ENCODE measurements around the gene BLID.

BLID gene, protein sequence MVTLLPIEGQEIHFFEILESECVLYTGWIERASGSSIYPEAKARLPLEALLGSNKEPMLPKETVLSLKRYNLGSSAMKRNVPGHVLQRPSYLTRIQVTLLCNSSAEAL

DNA sequence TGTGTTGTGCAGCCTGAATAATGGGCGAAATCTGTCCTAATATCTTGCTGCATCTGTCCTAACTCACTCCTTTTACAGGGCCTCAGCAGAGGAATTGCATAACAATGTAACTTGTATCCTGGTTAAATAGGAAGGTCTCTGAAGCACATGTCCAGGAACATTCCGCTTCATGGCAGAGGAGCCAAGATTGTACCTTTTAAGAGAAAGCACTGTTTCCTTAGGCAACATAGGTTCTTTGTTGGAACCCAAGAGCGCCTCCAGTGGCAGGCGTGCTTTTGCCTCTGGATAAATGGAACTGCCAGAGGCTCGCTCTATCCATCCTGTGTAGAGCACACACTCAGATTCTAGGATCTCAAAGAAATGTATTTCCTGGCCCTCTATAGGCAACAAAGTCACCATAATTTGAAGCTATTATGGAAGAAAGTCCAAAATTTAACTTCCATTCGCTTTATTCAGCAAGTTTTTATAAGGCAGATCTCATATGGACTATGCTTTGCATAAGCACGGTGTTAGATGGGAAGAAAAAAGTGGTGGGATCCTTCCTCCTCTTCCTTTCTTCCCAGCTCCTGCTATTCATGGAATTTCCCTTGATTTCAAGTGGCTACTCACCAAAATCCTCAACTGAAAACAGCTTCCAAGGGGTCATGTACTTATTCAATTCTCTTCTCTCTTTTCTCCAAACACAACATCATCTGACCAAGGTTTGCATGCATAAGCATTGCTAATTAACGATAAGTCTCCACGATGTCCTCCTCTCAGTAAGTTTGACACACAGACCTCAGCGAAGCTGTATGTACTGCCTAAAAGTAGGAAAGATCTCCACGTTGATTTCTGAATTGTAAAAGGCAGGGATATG is at the start of gene BLID:
Gene BLID (minus strand): TSS at position 692 of the 856 bp plus-strand sequence. CDS start 293 bp downstream, at position 399.
- no peak for DNase-seq

DNA sequence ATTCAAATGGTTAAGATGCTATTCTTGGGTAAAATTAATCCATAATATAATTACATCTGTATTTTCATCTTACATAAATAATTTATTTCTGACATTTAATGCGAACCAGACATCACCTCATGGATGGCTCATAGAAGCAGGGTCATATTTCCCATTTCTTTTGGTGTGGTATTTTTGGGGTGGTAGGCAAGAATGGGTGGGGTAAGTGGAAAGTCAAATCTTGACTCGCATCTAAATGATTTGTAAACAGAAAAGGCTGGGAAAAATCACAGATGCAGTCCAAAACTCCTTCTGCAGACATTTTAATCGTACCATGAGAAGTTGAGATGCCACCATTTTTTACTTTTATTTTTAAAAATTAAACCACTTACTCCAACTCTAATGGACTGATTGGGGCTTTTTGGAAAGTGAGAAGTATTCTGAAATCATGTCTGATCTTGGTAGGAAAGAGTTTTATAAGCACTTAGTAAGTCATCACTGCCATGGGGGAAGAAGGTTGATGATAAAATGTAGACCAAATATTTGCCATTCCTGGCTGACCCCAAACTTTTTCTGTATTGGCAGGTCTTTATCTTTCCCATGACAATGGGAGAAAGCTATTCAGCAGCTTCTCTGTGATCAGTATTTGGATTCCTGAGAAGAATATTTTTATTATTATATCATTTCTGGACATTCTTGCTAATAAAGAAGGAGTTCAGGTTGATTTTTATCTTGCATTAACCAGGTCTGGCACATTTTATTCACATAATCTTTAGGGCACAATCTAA is 47.2 kb upstream of the BLID start:
- no peak for DNase-seq

DNA sequence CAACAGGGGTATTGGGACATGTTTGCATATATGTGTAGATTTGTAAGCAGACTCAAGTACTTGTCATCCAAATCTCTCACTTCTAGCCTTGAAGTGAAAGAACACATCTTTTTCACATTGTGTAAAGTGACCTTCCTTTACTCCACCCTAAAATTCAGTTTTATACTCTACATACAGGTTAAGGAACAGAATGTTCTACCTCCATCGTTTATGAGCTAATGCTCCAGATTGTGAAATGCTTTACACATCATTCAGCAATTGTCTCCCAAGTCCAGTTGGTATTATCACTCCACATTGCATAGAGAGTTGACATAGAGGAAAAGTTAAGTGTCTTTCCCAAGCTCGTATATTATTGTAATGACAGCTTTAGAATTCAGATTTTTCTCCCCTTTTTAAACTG is 46.1 kb upstream of the BLID start:
- no peak for DNase-seq

DNA sequence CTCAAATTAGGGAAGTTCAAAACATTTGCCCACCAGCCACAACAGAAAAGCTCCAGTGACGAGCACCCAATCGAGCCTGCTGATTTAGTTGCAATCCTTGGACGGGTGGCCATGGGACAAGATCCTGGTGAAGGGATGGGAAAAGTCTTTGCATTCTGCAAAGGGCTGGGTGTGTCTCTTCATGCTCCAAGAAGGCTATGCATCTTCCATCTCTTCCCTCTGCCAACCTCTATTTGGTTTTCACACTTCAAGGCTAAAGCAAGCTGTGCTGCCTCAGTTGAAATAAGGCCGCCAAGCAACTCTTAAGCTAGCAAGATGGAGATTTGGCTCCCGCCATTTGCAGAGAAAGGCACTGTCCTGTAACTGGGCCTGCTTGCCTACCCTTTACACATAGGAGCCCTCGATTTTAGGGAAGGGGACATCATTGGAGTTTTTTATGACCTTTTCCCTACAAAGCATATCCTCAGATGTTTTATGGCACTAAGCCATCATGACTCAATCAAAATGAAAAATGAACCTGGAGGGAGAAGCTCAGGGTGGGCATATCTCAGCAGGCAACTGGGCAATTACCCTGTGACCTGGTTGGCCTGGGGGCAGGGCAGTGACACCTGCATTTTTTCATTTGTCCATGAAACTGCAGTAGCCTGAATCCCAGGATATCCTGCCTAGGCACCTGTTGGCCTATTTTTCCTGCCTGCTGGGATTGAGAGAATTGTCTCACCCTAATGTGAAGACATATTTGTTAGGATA is 45.0 kb upstream of the BLID start:
- DNase-seq: no peak

DNA sequence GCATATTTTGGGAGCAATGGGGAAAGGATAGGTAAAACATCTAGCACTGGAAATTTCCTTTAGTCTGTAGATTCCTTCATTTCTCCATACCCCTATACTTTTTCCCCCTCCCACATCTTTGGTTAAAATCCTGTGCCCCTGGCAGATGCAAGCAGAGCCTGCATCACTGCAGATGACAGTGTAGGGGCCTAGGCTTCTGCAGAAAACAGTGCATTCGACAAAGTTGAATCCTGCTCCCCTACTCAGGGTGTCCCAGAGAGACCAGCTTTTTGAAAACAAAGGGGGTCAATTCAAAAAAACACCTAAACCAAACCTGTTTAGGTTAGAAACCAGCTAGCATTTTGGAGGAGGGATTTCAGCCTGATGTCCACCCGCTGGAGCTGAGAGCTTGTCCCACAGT is 43.8 kb upstream of the BLID start:
- no peak for DNase-seq

DNA sequence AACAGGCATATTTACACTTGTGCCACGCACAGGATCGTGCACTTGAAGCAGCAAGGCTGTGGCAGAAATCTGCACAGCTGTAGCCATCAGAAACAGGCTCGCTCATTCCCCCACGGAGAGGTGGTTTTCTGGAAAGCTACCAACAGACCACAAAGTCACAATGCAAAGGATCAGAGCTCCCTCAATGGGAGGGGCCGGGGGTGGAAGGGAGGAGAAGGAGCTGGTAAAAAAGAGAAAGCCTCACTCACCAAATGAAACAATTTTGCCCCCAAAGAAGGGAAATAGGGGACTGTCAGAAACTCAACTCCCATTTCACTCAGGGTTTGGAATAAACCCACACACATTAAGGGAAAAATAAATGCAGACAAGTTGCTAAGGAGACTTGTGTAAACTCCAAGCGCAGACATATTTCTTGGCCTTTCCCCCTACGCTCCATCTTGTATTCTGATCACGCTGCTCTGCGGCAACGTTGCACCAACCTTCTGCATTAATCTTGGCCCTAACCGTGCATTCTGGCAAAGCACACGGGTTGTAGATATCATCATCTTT is 43.2 kb upstream of the BLID start:
- no peak for DNase-seq

DNA sequence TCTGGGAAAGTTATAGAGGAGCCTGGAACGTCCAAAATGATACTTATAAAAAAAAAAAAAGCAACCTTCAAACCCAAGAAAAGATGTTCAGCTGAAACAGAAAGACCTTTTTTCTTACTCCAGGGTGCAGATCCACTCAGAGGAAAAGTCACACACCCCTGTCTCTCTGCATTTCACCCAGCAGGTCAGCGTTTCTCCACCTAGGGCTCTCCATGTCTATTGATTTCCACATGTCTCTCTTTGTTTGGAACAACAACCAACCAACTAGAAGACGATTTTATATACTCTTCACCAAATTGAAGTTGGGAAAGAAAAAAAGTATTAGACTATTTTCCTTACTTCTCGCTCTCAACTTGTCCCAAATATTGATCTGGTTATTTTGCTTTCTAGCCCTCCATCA is 42.2 kb upstream of the BLID start:
- no peak for DNase-seq

DNA sequence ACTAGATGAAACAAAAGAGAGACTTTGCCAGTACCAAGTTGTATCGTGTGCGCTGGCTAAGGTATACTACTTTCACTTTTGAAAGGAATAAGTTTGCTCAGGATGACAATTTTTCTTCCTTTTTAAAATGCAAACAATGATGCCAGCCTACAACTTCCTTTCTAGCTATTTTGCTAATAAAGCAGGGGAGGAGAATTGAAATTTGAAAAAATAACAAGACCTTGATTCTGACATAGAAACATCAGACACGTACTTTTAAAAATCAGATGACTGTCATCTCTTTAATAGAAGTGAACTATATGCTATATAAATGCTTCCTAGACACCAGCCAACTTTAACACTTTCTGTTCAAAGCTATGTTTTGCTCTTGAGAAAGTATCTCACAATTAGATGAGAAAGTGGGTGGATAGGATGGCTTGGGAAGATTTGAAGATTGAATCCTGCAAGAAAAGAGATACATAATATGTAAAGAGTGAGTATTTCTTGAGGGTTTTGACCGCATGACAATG is 41.7 kb upstream of the BLID start:
- no peak for DNase-seq

DNA sequence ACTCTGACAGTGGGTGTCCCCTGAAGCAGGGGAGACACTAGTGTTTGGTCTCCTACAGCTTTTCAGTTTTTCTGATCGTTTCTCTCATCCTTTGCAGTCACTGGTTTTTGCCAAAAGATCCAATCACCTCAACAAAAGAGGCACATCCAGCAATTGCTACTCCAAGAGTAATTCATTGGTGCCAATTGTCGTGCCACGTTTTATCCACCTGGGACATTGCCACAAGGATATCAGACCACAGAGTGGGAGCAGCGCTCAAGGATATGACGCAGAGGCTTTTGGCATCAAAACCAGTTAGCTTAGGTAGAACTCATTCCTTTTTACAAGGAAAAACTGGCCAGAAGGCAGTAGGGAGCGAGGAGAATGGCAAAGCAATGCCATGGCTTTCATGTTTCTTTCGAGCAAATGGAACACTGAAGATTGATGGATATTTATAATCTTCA is 40.9 kb upstream of the BLID start:
- no peak for DNase-seq

DNA sequence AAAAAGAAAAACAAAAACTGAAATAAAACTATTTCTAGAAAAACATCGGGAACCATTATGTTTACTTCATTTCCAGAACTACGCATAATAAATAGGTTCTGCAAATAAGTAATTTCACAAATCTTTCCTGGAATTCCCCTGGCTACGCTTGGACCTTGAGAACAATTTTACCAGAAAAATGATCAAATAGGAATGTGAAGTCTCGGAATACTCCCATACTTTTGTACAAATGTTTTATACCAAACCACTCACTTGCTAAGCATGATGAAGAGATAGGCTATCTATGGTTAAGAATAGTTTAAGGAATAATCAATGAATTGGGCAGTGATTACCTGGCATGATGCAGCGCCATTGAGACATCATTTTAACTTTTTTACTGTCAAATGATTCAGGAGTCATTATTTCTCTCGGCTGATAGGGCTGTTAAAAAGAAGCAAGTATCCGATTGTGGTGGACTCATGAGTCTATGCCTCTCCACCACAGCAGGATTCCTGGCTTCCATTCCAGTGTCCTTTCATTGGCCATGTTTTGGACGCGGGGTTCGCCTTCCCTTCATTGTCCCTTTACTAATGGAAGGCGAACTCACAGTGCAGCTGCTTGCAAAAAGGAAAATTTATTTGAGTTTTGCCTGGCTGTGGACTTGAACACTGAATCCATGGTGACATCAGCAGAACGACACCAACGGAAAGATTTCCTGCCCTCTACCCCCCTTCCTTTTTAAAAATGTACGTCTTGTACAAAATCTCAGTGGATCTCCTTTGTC is 39.9 kb upstream of the BLID start:
- no peak for DNase-seq

DNA sequence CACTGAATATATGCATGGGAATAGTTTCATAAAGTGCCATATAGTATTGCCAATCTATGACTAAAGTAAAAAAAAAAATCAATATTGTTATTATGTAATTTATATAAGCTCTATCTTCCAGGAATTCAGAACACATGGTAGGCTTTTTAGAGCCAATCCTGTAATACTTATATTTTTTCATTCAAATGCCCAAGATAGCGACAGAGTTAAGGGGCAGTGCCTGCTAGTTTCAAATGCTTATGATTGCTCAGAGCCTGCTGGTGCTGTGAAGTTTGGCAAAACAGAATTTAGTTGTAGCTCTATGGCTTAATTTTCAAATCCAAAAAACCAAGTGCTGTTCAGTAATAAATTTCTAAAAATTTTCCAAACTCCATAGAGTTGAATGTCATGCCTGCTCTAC is 39.0 kb upstream of the BLID start:
- DNase-seq: no peak

DNA sequence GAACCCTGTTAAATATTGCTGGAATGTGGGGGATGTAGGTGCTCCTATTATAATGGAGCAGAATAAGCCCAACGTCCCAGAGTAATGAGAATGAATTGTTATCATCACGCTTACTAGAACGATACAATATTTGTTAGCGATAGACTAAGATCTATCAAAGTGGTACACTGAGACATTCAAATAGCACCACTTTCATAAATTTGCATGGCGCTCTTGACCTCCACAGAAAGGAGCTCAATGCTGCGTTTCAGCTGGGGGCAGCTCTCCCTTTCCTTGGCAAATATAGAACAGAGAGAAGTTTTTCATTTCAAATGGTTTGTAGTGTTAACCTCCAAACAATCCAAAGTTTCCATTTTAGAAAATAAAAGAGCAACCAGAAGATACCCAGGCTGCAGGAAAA is 38.2 kb upstream of the BLID start:
- DNase-seq: no peak

DNA sequence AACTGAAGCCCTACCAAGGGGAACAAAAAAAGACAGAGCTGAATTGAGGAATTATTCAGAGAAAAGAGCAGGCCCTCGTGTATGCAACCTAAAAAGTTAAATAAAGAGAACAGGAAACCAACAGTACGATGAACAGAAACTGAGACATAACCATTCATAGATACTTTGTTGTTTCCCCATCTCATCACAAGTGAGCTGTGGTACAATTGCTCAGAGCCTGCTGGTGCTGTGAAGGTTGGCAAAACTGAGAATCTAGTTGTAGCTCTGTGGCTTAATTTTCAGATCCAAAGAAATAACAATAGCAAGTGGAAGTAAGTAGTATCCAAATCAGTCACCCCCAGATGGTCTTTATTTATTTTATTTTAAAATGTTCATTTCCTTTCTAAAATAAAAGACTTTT is 37.7 kb upstream of the BLID start:
- DNase-seq: no peak

DNA sequence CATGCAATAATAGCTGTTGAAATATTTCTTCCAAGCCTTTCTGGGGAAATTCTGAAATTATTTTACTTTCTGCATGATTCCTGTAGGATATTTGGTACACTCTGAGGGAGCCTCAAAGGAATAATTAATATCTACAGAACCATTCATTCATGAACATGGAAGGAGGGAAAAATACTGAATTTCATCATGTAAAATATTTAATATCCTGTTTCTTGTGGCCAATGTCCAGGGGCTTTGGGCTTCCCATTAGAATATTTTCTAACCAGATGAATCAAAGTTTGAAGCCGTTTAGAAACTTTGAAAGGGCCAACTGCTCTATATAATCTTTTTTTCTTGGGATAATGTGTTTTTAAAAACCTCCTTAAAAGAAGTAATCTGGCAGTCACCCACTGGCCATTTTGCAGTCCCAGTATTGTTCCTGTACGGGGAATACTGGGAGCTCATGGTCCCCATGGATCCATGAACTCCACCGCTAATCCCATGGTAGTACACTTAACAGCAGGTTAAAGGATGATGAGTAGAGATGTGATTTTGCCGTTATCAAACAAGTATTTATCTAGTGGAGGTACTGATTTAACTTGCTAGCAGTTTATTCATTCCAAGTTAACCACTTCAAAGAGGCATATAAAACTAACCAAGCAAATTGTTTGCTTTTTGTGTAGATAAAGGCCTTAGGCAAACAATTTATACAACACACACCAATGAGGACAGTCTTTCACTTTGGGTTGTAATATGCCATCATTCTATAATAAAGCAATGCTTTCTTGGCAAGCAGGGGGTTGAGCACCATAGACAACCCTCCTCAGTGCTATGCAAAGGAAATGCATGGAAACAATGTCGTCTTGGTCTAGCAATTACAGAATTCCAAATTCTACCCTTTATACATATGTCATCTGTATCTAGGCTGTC is 34.5 kb upstream of the BLID start:
- no peak for DNase-seq

DNA sequence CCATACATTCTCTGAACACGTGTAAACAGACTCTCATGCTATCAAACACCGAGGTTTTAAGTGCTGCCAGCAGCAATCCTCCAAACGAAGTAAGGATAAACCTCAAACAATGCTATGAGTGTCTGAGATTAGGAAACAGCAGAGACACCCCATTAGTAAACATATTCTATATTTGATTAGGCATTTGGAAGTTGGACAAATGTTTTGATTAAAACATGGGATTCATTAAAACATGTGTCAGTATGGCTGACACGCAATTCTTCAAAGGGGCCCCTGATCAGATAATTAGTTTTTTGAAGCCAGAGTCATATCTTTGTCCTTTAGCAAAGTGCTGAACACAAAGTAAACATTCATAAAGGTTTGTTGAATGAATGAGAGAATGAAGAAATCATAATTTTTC is 33.2 kb upstream of the BLID start:
- no peak for DNase-seq

DNA sequence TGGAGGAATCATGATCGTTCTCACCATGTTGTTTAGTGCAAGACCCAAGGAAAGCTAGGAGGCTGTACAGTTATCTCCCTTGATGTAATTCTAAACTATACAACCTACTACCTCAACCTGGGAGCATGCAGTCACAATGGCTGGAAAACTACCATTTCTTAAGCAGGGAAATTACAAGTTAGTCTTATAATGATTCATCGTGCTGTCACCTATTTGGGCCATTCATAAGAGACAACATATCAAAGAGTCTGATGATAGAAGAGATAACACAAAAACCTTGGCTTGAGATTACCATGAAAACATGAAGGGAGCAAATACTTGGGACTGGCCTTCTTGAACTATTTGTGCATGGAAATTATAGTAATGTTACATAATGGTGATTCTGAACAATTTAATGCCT is 30.5 kb upstream of the BLID start:
- no peak for DNase-seq

DNA sequence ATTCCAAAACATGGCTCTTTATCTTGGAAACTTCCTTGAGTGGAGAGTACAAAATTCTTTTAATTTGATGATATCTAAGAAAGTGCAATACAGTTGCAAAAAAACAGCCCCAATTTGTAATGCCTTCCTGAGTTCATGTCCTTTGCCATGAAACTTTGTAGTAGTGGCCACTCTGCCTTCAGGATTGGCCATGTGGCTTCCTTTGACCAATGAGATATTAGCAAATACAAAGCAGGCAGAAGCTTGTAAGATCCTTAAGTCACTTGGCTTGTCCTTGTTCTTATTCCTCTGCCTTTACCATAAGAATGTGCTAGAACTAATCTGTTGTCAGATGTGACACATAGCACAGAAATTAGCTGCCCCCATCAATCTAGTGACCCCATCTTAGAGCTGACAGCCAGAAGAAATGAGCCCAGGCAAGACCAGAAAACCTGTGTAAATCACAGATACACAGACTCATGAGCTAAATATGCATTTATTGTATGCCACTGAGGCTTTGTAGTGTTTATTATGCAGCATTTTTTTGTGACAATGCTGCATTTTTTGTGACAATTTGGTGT is 29.8 kb upstream of the BLID start:
- DNase-seq: no peak

DNA sequence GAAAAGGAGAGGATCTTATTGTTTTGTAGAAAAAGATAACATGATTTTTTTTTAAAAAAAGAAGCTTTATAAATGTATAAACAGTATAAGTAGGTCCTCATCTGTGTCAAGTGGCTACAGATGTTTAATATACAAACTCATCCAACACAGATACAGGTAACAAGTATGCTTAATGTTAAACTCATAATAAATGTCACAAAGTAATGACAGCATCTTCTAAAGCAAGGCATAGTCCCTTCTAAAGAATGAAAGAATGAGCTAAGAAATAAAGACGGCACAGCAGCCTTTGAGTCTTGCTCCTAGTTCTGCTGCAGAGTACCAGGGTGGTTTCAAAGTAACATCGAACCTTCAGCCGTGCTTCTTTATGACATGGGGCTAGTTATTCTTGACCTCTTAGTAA is 28.7 kb upstream of the BLID start:
- DNase-seq: no peak

DNA sequence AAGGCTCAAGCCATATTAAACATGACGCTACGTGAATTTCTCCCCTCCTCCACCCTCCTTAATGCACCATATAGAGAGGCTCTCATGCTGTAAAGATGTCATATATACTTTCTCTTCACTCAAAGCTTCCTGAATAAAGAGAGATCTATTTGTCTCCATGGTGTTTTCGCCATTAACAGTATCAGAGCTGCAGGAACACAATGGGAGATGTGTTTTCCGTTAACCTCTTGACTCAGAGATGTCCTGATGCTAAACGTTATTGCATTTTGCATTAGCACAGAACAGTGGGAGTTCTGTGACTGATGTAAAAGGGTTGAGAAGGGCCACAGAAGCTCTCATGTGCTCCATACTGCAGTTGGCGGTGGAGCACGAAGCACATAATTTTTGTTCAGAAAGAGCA is 25.7 kb upstream of the BLID start:
- DNase-seq: no peak

DNA sequence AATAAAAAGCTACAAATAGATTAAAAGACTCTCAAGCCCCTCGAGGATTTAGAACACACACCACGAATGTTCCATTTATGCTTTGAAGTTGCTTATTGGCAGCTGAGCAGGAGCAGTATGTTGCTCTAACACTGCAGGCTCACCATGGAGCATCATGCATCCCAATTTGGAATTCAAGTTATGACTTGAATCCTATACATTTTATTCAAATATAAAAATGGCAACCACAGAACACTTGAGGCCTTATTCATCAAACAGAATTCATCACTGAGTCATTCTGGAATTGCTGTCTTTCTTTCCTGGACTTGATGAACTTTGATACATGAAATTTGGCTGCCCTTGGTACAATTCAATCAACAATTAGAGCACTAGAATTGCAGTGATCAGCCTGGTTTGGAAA is 24.5 kb upstream of the BLID start:
- no peak for DNase-seq

DNA sequence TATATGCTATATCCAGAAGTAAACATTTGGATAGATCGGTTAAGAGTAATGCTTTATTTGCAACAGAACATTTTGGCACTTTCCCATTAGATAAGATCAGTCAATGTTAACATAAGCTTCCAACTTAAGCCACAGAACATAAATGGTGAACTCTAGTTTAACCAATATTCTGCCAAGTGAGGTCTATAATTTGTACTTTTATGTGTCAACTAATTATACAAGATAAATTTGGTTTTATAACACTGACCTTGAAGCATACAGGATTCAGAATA is 23.5 kb upstream of the BLID start:
- DNase-seq: no peak

Measured in stimulated activated CD4-positive, alpha-beta T cell treated with anti-CD3 and anti-CD28 coated beads, Interleukin-4, amount 100 ng/mL, for 4 hours (primary cell).